NCI-H226 (cell line): Measurements from ENCODE around the gene NCR2.
"Not testable (repeated sequence)": the region's sequence is repeated elsewhere in the genome, so short reads cannot be mapped to it uniquely, and the experiment has no call there.

Source experiments
- DNase-seq: peaks from one replicate; pipeline ENCODE4 v3.0.0-alpha.2; 2015

The NCR2 gene

GRCh38 chr6:41335296-41335695, at the start of gene NCR2:
TSS of gene NCR2 (plus strand) at chr6:41335608. CDS start at chr6:41335877, 269 bp downstream.
- no peak for DNase-seq

DNA sequence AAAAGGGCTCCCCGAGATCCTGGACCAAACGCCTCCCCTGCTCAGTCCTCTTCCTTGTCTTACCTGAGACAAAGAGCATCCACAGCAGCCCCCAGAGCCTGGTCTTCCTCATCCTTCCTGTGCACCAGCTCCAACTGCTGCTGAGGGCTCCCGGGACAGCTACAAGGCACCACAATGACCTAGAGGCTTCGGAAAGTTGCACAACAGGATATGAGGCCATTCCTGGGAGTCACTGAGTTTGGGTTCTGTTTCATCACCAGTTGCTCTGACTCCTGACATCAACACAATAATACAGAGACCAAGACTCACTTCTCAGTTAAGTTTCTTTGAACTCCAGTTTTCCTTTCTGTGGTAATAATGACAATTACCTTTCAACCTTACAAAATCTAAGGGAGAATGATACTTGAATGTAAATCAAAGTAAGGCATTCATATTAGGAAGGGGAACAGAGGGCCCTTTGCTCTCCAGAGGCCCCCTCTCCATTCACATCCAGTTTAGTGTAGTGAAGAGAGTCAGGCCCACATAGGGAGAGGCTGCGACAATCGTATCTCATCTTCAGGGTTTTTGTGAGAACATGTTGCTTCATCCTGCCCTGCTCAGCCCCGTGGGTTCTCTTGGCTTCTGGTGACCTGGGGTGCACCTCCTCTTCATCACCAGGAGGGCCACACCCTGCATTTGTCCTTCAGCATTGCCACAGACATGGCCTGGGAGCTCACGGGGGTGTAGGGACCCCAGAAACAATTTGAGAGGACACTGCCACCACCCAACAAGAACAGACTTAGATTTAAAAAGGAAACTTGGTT, 48.7 kb upstream of the NCR2 start, which contains the start of gene TREM1:
Gene TREM1, minus strand, starts transcription at position 139 of the 803 bp plus-strand sequence. Its CDS starts 27 bp downstream, at position 112.
- peak; percentile 27 for DNase-seq

- no peak for DNase-seq
Measured at GRCh38 chr6:41288030-41288753, 47.2 kb upstream of the NCR2 start.

- DNase-seq: no peak
Measured at GRCh38 chr6:41288754-41289129, 46.7 kb upstream of the NCR2 start.

DNA sequence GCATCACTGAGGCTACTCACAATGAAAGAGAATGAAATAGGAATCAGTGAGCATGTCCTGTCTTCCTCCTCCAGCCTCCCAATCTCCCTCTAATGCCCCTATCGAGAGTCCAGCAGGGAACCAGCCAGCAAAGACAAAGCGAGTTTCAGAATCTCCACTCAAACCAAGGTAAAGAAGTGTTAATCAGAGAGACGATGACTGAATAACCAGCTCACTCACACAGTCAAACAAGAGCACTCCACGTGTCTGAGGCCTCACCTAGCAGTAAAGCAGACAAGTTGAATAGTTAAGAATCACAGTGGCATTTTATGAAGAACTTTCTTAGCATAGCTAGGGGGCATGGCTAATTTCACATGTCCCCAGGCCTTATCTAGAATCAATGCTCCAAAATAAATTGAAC, 45.6 kb upstream of the NCR2 start:
- no peak for DNase-seq

- no peak for DNase-seq
Measured at GRCh38 chr6:41291717-41292116, 43.7 kb upstream of the NCR2 start.

DNA sequence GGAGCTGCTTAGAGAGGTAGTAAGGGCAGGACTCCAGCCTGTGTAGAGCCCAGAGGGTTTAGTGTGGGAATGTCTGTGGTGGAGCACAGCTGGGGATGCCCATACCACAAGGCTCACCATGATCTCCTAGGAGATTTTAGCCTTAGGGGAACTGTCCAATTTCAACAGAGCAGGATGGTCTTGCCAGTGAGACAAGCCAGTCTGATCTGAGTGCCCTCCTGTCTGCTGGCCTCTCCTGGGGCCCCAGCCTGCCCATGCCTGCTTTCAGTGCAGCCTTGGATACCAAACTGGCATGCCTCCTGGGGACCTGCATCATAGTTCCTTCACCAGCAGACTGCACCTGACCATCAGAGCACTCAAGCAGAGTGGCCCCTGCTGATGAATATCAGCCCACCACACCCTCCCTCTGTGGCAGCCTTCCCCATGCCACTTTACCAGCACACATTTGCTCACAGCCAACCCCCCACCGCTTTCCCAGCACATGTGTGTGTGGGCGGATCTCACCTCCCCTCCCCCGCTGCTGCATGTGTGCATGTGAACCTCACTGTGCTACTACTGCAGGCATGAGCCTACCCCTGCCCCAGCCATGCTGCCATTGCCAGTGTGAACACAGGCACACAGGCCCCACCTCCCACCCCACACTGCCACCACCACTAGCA, 41.1 kb upstream of the NCR2 start:
- no peak for DNase-seq

DNA sequence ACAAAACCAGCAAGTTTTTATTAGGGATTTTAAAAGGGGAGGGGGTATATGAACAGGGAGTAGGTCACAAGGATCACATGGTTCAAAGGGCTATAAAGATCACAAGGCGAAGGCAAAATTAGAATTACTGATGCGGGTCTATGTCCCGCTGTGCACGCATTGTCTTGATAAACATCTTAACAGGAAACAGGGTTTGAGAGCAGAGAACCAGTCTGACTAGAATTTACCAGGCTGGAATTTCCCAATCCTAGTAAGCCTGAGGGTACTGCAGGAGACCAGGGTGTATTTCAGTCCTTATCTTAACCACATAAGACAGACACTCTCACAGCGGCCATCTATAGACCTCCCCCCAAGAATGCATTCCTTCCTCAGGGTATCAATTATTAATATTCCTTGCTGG, 38.2 kb upstream of the NCR2 start:
- DNase-seq: not testable (repeated sequence)

DNA sequence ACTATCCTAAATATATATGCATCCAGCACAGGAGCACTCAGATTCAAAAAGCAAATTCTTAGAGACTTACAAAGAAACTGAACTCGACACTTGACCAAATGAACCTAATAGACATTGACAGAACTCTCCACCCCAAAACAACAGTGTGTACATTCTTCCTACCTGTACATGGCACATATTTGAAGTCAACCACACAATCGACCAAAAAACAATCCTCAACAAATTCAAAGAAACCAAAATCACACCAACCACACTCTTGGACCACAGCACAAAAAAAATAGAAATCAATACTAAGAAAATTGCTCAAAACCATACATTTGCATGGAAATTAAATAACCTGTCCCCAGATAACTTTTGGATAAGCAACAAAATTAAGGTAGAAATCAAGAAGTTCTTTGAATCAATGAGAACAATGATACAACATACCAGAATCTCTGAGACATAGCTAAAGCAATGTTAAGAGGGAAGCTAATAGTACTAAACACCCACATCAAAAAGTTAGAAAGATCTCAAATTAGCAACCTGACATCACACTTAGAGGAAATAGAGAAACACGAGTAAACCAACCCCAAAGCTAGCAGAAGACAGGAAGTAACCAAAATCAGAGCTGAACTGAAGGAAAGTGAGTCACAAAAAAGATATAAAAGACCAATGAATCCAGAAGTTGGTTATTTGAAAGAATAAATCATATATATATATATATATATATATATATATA, 36.5 kb upstream of the NCR2 start:
- no peak for DNase-seq

DNA sequence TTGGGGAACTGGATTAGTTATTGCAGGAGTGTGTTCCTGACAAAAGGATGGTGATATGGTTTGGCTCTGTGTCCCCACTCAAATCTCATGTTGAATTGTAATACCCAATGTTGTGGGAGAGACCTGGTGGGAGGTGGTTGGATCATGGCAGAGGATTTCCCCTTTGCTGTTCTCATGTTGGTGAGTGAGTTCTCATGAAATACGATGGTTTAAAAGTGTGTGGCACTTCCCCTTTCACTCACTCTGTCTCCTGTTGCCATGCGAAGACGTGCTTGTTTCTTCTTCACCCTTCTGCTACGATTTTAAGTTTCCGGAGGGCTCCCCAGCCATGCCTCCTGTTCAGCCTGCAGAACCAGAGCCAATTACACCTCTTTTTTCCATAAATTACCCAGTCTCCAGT, 32.8 kb upstream of the NCR2 start:
- DNase-seq: no peak

GRCh38 chr6:41306187-41306854, 29.1 kb upstream of the NCR2 start:
- DNase-seq: peak; percentile 3

DNA sequence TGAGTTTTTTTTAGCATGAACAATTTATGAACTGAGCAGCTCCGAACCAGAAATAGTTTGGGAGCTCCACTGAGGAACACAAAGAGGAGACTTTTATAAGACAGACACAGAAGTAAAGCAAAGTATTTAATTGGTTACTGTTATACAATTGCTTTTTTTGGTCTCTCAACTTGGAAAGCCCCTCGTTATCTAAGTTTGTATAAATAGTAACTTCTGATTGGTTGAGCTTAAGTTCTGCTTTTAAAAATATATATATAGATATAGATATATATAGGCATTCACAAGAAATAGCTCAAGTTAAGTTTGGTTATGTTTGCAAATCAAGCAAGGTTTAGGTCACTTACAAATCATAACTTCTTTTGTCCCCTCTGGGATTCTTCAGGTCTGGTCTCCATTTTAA, 20.2 kb upstream of the NCR2 start:
- DNase-seq: no peak

- no peak for DNase-seq
Measured at GRCh38 chr6:41315943-41316620, 19.3 kb upstream of the NCR2 start.

GRCh38 chr6:41318261-41318653, 17.2 kb upstream of the NCR2 start:
- no peak for DNase-seq

GRCh38 chr6:41318654-41319565, 16.5 kb upstream of the NCR2 start:
- DNase-seq: peak; percentile 52

GRCh38 chr6:41321183-41321582, 14.2 kb upstream of the NCR2 start:
- no peak for DNase-seq

DNA sequence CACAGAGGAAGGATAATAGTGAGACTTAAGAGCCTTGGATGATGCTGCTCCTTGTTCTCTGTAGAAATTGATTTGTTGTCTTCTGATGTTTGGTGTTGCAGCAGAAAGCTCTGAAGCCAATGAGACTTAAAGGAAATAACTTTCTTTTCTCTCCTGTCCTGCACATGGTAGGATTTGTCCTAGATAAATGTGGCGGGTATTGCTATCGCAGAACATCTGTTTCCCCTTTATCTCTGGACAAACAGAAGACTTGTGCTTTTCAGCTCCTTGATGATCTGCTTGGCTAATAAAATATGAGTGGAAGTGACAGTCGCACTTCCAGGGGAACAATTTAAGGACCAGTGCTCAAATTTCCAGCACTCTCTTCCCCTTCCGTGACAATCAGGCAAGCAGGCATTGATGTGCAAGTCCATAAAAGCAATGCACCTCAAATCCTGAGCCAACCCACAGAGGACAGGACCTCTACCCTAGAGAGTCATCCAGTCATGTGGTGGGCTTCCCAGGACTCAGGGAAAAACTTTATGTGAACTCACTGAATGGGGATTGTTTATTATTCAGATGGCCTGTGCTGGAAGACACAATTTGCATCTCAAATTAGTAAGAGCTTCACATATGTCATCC, 9.9 kb upstream of the NCR2 start:
- DNase-seq: no peak

- DNase-seq: no peak
Measured at GRCh38 chr6:41326092-41326491, 9.3 kb upstream of the NCR2 start.

DNA sequence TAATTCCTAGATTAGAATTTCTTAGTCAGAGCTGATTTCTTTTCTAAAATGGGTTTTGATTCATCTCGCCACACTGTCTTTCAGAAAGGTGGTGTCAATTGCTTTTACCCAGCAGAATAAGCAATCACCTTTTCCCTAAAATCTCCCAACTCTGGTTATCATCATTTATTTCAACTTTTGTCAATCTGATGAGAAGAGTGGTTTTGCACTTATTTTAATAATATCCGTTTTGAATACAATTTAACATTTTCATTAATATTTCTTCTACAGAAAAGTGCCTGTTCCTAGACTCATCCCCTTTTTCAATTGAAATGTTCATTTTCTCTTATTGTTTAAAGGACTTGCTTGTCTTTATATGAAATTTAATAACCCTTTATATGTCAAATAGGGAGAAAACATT, 8.2 kb upstream of the NCR2 start:
- no peak for DNase-seq

DNA sequence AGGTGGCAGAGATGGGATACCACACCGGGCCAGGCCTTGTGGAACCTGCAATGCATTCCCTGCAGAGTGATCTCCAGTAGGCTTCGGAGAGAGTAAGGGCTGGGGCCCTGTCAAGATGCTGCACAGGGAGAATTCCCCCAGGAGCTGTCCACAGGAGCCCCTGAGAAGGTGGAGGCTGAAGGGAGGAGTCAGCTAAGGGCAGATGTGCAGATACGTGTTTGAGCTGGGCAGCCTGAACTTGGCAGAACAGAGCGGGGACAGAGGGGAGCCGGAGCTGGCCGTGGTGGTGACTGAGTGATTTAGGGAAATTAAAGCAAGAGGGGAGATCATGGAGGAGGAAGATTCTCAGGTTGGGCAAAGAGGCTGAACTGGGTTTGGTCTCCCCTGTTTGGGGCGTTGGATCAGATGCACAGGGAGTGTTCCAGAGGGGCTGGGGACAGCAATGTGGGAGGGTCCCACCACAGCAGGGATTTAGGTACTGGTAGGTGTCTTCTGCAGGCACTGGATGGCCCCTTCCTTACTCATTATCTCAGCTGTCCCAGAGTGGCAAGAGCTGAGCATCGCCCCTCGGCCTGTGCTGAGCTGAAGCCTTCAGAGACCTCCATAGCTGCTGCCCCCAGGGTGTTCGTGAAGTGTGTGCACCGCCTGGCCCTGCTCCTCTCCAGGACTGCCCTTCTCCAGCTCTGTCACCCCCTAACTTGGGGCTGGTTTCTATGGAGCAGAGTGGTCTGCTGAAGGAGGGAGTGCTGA, 3.8 kb upstream of the NCR2 start:
- no peak for DNase-seq
